SK-N-SH (cell line): ENCODE measurements around the gene UBR3. TPM values are rescaled to one million over a fixed set of nuclear protein-coding genes. Genes with fewer than 3 reads are reported as not detected.

Experiments
- CTCF ChIA-PET: fragments of 300-600, 350-600 bp; formaldehyde crosslinking; extraction: SDS; loops from one replicate; lab custom pipeline; 2021; lab: Yijun Ruan, JAX
- POLR2A ChIA-PET: fragments of 350-600 bp; sonication (Branson Sonifier 250); formaldehyde crosslinking; extraction: SDS; loops from one replicate; lab custom pipeline; 2020; ENCODE audit warnings: antibody characterized with exemption, inconsistent platforms; lab: Yijun Ruan, JAX
- DNase-seq: peaks from one replicate; pipeline ENCODE4 v3.0.0; 2012
- H2AFZ ChIP-seq: fragments of 200-600 bp; sonication (generic); 2 replicates; pipeline ENCODE4 v1.8.1; 2016; ENCODE audit warnings: antibody characterized with exemption, mild to moderate bottlenecking, low read depth
- H3F3A ChIP-seq: fragments of 200-600 bp; sonication (generic); replicated peaks from 2 replicates; pipeline ENCODE3; 2016; ENCODE audit warnings: antibody characterized with exemption, mild to moderate bottlenecking; ENCODE audit not compliant: insufficient read depth
- H3K27ac ChIP-seq, 2 experiments: fragments of 200-500 bp in 1 of 2; fragments of 200-600 bp in 1 of 2; sonication (Bioruptor generic) in 1 of 2; sonication (generic), shearing (Covaris generic) in 1 of 2; 2 replicates each; pipeline versions ENCODE4 v1.5.1 to v1.6.1; 2014 to 2016; ENCODE audit warnings: low read depth in 2 of 2, inconsistent platforms in 1 of 2, low read length in 1 of 2, mild to moderate bottlenecking in 1 of 2, mixed read lengths in 1 of 2
- H3K27me3 ChIP-seq: fragments of 200-600 bp; sonication (generic), shearing (Covaris generic); 2 replicates; pipeline ENCODE4 v1.6.1; 2016; ENCODE audit warnings: mixed run types; ENCODE audit not compliant: insufficient read depth
- H3K36me3 ChIP-seq, 2 experiments: fragments of 200-500 bp in 1 of 2; fragments of 200-600 bp in 1 of 2; sonication (Bioruptor generic) in 1 of 2; sonication (generic) in 1 of 2; replicated peaks in 1 of 2; 2 replicates each; pipeline versions ENCODE3 to v1.5.1; 2014 to 2016; ENCODE audit warnings: low read length in 1 of 2, mild to moderate bottlenecking in 1 of 2; ENCODE audit not compliant: insufficient read depth in 2 of 2, control insufficient read depth in 1 of 2
- H3K4me1 ChIP-seq, 2 experiments: fragments of 200-500 bp in 1 of 2; fragments of 200-600 bp in 1 of 2; sonication (Bioruptor generic) in 1 of 2; sonication (generic), shearing (Covaris generic) in 1 of 2; 2 replicates each; pipeline versions ENCODE4 v1.5.1 to v1.6.1; 2014 to 2016; ENCODE audit warnings: low read depth in 1 of 2, low read length in 1 of 2, mixed run types in 1 of 2; ENCODE audit not compliant: insufficient read depth in 2 of 2, control insufficient read depth in 1 of 2
- H3K4me2 ChIP-seq: fragments of 200-600 bp; sonication (generic), shearing (Covaris generic); 2 replicates; pipeline ENCODE4 v1.6.1; 2017; ENCODE audit warnings: mixed run types
- H3K4me3 ChIP-seq, 2 experiments: fragments of 200-500 bp in 1 of 2; fragments of 200-600 bp in 1 of 2; sonication (Bioruptor generic) in 1 of 2; sonication (generic), shearing (Covaris generic) in 1 of 2; 2 replicates each; pipeline versions ENCODE4 v1.5.1 to v1.8.1; 2014 to 2016; ENCODE audit warnings: low read depth in 2 of 2, inconsistent platforms in 1 of 2, low read length in 1 of 2, mild to moderate bottlenecking in 1 of 2, mixed read lengths in 1 of 2, moderate library complexity in 1 of 2
- H3K79me2 ChIP-seq: fragments of 200-600 bp; sonication (generic); 2 replicates; pipeline ENCODE4 v1.8.1; 2017; ENCODE audit warnings: mild to moderate bottlenecking; ENCODE audit not compliant: insufficient read depth
- H3K9ac ChIP-seq: fragments of 200-600 bp; sonication (generic); 2 replicates; pipeline ENCODE4 v1.6.1; 2017; ENCODE audit warnings: mixed run types
- H3K9me2 ChIP-seq: fragments of 200-600 bp; sonication (generic); 2 replicates; pipeline ENCODE4 v1.6.1; 2017; ENCODE audit warnings: mixed run types
- H3K9me3 ChIP-seq: fragments of 200-600 bp; sonication (generic); 2 replicates; pipeline ENCODE4 v1.6.1; 2017; ENCODE audit warnings: mixed run types, mild to moderate bottlenecking, moderate library complexity
- H4K20me1 ChIP-seq: fragments of 200-600 bp; sonication (generic); 2 replicates; pipeline ENCODE4 v1.6.1; 2017; ENCODE audit warnings: mild to moderate bottlenecking, mixed run types; ENCODE audit not compliant: insufficient read depth
- CHD2 ChIP-seq: fragments of 150-350 bp; IDR thresholded peaks from 2 replicates; pipeline ENCODE4 v1.6.1; 2018; ENCODE audit warnings: low read length; ENCODE audit not compliant: partially characterized antibody
- ELF1 ChIP-seq: IDR thresholded peaks from 2 replicates; pipeline ENCODE4 v1.4.0; 2012
- EP300 ChIP-seq, 2 experiments: IDR thresholded peaks; 2 replicates each; pipeline versions ENCODE4 v1.4.0 to v1.6.1; 2012; ENCODE audit warnings: borderline replicate concordance in 1 of 2, low read depth in 1 of 2, low read length in 1 of 2
- FOXJ3 ChIP-seq: sonication (generic); formaldehyde crosslinking; IDR thresholded peaks from 2 replicates; pipeline ENCODE4 v1.5.1; 2020; ENCODE audit warnings: mild to moderate bottlenecking, missing genetic modification reagents
- JUND ChIP-seq: IDR thresholded peaks from 2 replicates; pipeline ENCODE4 v1.4.0; 2012
- MAX ChIP-seq: IDR thresholded peaks from 2 replicates; pipeline ENCODE4 v1.4.0; 2012; ENCODE audit warnings: low read depth
- MEF2A ChIP-seq: IDR thresholded peaks from 2 replicates; pipeline ENCODE4 v1.4.0; 2012; ENCODE audit warnings: low read depth, borderline replicate concordance
- NRF1 ChIP-seq: IDR thresholded peaks from 2 replicates; pipeline ENCODE4 v1.6.1; 2012; ENCODE audit warnings: low read depth, mild to moderate bottlenecking, low read length
- POLR2AphosphoS5 ChIP-seq: IDR thresholded peaks from 2 replicates; pipeline ENCODE4 v1.6.1; 2012; ENCODE audit warnings: low read depth, low read length
- RAD21 ChIP-seq: IDR thresholded peaks from 2 replicates; pipeline ENCODE4 v1.6.1; 2012; ENCODE audit warnings: mild to moderate bottlenecking, low read length
- RFX5 ChIP-seq: IDR thresholded peaks from 2 replicates; pipeline ENCODE4 v1.6.1; 2012; ENCODE audit warnings: mild to moderate bottlenecking, improper control_type of control experiment, low read length
- SMC3 ChIP-seq: IDR thresholded peaks from 2 replicates; pipeline ENCODE4 v1.6.1; 2012; ENCODE audit warnings: low read depth, low read length, improper control_type of control experiment
- TAF1 ChIP-seq: IDR thresholded peaks from 2 replicates; pipeline ENCODE4 v1.6.1; 2012; ENCODE audit warnings: low read depth, mild to moderate bottlenecking, low read length, moderate library complexity, borderline replicate concordance
- TCF12 ChIP-seq: IDR thresholded peaks from 2 replicates; pipeline ENCODE4 v1.4.0; 2012
- TEAD4 ChIP-seq: IDR thresholded peaks from 2 replicates; pipeline ENCODE4 v1.4.0; 2012; ENCODE audit warnings: mild to moderate bottlenecking, borderline replicate concordance; ENCODE audit not compliant: insufficient read depth
- USF2 ChIP-seq: fragments of 150-350 bp; IDR thresholded peaks from 2 replicates; pipeline ENCODE4 v1.6.1; 2017; ENCODE audit warnings: antibody characterized with exemption, low read length, low read depth, borderline replicate concordance
- ZBTB33 ChIP-seq: IDR thresholded peaks from 2 replicates; pipeline ENCODE4 v1.4.0; 2012; ENCODE audit warnings: low read depth, borderline replicate concordance
- whole genome bisulfite sequencing: methylation state at CpG from one replicate; pipeline ENCODE4 v1.1.6; 2017; ENCODE audit warnings: low lambda C conversion rate; 5-methylcytosine and 5-hydroxymethylcytosine counted together
- polyA plus RNA-seq, 3 experiments: library from polyadenylated mRNA; depleted of rRNA; stranded (reverse); fragments of >200 nt; gene quantifications; 2 replicates each; pipeline ENCODE4 v1.2.3, GENCODE V29; 2012
- TF ChIP-seq, protein P1 (sequence below): fragments of 200-600 bp; sonication (generic); IDR thresholded peaks from 2 replicates; pipeline ENCODE4 v1.6.1; 2017; ENCODE audit warnings: antibody characterized with exemption, mild to moderate bottlenecking, moderate library complexity
- TF ChIP-seq, protein P2 (sequence below): IDR thresholded peaks from 2 replicates; pipeline ENCODE4; 2012
- TF ChIP-seq, protein P3 (sequence below): IDR thresholded peaks from 2 replicates; pipeline ENCODE4 v1.4.0; 2012; ENCODE audit warnings: low read depth, borderline replicate concordance

The UBR3 gene
- polyA plus RNA-seq, 1 of the 3 experiments (the other 2 are of a cell fraction): 5.2 TPM

GRCh38 chr2:170005702-170006101 is 178.4 kb downstream of the UBR3 start (continued):
- no peak for TF ChIP-seq EP300 (IDR thresholded peaks at IDR 0.05; ENCODE audit: borderline replicate concordance in 1 of 2, low read depth in 1 of 2, low read length in 1 of 2)
- TF ChIP-seq RAD21: no peak
- no peak for TF ChIP-seq TAF1
- TF ChIP-seq, protein P1, sequence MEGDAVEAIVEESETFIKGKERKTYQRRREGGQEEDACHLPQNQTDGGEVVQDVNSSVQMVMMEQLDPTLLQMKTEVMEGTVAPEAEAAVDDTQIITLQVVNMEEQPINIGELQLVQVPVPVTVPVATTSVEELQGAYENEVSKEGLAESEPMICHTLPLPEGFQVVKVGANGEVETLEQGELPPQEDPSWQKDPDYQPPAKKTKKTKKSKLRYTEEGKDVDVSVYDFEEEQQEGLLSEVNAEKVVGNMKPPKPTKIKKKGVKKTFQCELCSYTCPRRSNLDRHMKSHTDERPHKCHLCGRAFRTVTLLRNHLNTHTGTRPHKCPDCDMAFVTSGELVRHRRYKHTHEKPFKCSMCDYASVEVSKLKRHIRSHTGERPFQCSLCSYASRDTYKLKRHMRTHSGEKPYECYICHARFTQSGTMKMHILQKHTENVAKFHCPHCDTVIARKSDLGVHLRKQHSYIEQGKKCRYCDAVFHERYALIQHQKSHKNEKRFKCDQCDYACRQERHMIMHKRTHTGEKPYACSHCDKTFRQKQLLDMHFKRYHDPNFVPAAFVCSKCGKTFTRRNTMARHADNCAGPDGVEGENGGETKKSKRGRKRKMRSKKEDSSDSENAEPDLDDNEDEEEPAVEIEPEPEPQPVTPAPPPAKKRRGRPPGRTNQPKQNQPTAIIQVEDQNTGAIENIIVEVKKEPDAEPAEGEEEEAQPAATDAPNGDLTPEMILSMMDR: no peak
- TF ChIP-seq FOXJ3 (CRISPR knock-in tag): no peak
- TF ChIP-seq, all 33 proteins: peak for 0

DNA sequence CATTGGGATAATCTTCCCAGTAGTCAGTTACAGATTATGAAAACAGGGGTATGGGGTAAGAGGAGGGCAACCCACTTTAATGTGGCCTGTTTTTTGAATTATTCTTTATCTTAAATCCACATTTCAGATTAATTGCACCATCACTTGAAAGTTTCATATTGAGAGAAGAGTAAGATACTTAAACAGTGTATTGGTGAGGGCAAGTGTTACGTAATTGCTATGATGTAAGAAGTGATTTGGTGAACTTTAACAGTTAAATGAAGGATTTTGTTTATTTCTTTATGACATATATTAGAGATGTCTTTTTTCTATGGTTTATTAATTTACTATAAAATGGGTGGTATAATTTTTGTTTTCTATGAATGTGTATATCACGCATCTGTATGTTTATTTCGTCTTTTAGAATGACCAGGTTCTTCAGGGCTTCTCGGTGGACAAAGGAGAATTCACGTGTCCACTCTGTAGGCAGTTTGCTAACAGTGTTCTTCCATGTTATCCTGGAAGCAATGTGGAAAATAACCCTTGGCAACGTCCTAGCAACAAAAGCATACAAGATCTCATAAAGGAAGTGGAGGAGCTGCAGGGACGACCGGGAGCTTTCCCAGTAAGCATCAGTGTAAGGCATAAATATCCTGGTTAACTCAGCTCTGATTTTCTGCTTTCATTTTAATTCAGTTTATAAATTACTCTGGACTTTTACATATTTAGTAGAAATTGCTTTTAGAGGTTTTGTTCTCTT is 179.5 kb downstream of the UBR3 start:
- H3K9me3 ChIP-seq: no peaks in the 10 kb centered on the region; the same call in 1 of the 2 replicates
- no peak overlapping the region for H2AFZ ChIP-seq
- ChIA-PET CTCF (interaction anchor here (0.6 to 1.2 kb wide), 2 partner anchors 12 to 149 kb away, joined by 3 read pairs; no protein-coding TSS in a partner anchor), POLR2A (no interaction called here)
- no peak for DNase-seq
- WGBS: 92% methylated on average over 8 of the region's 8 CpGs
- no peaks in the 10 kb centered on the region for H3K27me3 ChIP-seq
- H3K9ac ChIP-seq: no peak overlapping the region
- no peaks in the 10 kb centered on the region for H3F3A ChIP-seq
- no peak overlapping the region for H3K4me3 ChIP-seq
- no peaks in the 10 kb centered on the region for H3K79me2 ChIP-seq
- no peaks in the 10 kb centered on the region for H4K20me1 ChIP-seq
- H3K4me2 ChIP-seq: no peak overlapping the region
- H3K36me3 ChIP-seq: peaks cover 10 to 22% of the 10 kb centered on the region in 2 experiments
- H3K27ac ChIP-seq: no peak overlapping the region
- H3K9me2 ChIP-seq: no peaks in the 10 kb centered on the region
- no peaks in the 10 kb centered on the region for H3K4me1 ChIP-seq
- TF ChIP-seq RFX5 (no peak), MAX (no peak), SMC3 (no peak), TEAD4 (no peak), NRF1 (no peak), TAF1 (no peak), RAD21 (no peak), FOXJ3 (CRISPR knock-in tag) (no peak), MEF2A (no peak), USF2 (no peak), CHD2 (no peak), ZBTB33 (no peak), EP300 (IDR thresholded peaks at IDR 0.05; ENCODE audit: borderline replicate concordance in 1 of 2, low read depth in 1 of 2, low read length in 1 of 2) (no peak), POLR2AphosphoS5 (no peak), TCF12 (no peak), ELF1 (no peak), JUND (no peak)
- TF ChIP-seq, protein P2, sequence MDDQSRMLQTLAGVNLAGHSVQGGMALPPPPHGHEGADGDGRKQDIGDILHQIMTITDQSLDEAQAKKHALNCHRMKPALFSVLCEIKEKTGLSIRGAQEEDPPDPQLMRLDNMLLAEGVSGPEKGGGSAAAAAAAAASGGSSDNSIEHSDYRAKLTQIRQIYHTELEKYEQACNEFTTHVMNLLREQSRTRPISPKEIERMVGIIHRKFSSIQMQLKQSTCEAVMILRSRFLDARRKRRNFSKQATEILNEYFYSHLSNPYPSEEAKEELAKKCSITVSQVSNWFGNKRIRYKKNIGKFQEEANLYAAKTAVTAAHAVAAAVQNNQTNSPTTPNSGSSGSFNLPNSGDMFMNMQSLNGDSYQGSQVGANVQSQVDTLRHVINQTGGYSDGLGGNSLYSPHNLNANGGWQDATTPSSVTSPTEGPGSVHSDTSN: no peak
- TF ChIP-seq, protein P1: no peak
- TF ChIP-seq, protein P3, sequence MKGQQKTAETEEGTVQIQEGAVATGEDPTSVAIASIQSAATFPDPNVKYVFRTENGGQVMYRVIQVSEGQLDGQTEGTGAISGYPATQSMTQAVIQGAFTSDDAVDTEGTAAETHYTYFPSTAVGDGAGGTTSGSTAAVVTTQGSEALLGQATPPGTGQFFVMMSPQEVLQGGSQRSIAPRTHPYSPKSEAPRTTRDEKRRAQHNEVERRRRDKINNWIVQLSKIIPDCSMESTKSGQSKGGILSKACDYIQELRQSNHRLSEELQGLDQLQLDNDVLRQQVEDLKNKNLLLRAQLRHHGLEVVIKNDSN: no peak
